Stimulated activated CD8-positive, alpha-beta memory T cell treated with anti-CD3 and anti-CD28 coated beads, Interleukin-15, amount 100 ng/mL, for 4 hours (primary cell): ENCODE results near the gene MYO7B.

Experiments used
- DNase-seq, 2 donors: peaks; one replicate each; pipeline ENCODE4 v3.0.0-alpha.2; 2020; ENCODE audit warnings: low read depth in 2 of 2

MYO7B gene

DNA sequence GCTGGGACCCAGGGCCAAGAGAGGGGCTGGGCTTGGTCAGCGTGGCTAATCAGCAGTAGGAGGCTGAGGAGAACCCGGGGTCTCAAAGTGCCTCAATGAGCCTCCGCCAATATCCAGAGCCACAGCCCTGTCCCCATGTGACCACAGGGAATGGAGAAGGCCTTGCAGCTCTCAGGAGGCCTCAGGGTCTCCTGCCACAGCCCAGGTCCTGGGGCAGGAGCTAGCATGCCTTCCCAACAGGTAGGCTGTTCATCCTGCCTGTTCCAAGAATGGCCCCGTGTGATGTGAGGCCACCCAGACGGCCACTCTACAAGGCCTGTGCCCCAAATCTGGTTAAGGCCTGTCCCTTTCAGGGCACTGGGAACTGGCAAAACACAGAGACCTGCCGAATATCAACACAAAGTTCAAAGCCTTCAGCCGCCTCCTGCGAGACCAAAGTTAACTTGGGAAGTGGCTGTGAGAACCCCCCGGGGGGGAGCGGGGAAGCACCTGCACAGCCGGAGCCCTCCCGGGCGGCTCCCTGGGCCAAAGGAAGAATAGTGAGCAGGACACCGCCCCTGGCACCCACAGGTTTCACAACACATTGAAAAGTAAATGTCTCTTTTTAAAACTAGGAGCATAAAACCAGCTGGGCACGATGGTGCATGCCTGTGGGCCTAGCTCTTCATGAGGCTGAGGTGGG is 144.3 kb downstream of the MYO7B start:
- DNase-seq = no peak

DNA sequence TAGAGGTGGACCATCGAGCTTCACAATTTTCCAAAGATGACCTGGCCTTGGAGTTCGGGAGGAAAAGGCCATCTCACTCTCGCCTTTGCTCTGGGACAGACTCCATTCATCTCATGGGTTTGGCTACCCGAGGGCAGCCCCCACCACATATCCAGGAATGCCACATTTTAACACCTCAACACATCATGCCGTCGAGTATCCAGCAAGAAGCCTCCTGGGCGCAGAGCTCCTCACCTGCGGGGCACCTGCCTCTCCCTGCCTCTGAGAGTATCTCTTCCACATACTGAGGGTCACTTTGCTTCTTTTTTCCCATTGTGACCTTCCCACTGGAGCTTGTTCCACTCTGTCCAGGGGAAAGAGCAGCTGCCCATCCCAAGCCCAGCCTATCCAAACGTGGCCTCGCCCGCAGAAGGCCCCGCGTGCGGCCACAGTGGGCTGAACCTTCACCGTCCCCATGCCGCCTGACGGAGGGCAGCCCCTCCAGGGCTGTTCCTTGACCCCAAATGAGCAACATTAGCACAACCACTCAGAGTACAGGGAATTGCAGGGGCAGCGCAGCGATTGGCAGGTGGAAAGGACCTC is 145.3 kb downstream of the MYO7B start:
- DNase-seq = no peak

DNA sequence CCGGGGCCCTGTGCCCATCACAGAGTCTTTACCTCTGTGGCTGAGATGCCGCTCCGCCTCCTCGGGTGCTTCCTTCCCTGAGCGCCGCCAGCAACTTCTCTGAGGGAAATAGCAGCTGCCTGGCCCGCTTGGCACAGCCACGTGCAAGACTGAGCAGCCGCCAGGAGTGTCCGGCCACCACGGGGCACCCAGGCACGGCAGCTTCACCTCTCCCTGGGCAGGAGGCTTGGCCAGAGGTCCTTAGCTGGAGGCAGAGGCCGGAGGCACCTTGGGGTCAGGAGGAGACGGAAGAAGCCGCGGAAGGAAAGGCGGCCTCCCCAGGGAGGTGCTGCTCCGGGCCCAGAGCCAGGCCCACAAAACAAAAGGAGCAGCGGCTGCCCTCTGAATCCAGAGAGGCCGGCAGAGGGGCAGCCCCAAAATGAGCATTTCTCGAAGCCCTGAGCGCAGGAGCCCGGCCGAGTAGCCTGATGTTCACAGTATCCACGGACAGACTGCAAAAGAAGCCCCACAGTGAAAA is 145.9 kb downstream of the MYO7B start:
- DNase-seq = no peak

DNA sequence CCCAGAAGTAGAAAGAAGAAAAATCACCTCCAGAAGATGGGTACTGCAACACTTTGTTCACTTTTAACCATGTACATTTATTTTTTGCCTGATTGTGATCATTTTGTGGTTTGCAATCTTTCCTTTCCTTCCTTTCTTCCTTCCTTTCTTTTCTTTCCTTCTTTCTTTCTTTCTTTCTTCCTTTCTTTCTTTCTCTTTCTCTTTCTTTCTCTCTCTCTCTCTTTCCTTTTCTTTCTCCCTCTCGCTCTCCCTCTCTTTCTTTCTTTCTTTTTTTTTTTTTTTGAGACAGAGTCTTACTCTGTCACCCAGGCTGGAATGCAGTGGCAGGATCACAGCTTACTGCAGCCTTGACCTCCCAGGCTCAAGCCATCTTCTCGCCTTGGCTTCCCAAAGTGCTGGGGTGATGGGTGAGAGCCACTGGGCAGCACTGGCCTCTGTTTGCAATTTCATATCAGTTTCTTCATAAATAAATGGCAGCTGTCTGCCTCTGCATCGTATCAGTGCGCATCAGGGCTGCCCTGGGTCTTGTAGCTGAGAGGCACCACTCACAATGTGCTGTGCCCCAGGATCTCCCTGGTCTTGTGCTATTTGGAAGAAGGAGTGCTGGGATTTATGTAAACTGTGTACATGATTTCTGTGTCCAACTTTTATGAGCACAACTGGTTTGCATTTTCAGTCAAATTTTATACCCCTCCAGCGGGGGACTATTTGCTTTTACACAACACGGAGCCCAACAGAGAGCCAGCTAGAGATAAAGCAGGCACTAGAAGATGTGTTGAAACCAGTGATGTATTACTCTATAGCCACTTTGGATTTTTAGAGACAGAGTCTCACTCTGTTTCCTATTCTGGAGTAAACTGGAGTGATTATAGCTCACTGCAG is 146.7 kb downstream of the MYO7B start:
- no peak for DNase-seq

DNA sequence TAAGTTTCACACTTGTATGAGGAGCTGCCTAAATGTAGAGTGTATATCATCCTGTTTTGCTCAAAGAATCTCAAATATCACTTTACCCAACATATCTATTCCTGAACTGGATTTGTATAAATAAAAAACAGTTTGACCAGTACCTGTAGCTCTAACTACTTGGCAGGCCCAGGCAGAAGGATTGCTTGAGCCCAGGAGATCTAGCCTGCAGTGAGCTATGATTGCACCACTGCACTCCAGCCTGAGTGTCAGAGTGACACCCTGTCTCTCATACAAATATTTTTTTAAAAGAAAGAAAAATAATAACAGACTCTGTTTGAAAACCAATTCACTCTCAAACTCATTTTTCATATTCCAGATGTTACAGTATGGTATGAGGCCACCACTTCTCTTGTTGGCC is 147.6 kb downstream of the MYO7B start:
- no peak for DNase-seq

DNA sequence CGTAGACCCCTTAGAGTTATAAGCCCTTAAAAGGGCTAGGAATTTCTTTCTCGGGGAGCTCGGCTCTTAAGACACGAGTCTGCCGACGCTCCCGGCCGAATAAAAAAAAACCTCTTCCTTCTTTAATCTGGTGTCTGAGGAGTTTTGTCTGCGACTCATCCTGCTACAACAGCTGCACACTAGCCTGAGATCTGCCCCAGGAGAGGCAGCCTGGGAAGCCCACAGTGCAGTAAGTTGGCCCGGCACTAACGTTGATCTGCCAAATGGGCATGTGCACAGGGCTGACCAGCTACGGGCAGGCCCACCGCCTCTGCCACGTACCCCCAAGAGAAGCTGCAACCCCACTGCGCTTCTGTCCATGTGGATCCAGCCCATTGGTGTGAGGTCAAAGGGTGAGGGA is 148.3 kb downstream of the MYO7B start:
- DNase-seq = no peak

DNA sequence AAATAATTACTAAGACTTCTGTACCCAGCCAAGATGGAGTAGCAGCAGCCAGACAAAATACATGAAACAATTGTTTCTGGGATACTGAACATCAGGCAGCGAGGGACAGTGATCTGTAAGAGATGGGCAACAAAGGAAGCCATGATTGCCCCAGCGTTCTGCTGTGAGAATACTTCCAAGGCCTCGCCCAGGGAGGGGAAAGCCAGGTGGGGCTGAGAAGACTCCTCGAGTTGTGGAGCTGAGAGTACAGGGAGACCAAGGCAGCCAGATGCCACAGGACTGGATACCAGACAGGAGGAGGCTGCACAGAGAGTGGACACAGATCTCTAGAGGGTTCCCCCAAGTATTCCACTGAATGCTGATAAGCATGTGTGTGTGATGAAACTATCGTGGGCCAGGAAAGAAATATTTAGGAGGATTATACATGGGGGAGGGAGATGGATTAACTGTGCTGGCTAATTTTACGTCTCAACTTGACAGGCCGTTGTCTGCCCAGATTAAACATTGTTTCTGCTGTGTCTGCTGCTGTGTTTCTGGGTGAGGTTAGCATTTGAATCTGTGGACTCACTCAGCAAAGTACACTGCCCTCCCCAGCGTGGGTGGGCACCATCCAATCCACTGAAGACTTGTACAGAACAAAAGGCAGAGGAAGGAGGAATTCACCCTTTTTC is 150.1 kb downstream of the MYO7B start:
- no peak for DNase-seq
